GM23338 (cell line): ENCODE results near the gene NKAIN2. TPM values are rescaled to one million over a fixed set of nuclear protein-coding genes. Genes with fewer than 3 reads are reported as not detected.

Experiments
- EZH2 ChIP-seq: fragments of 200-600 bp; sonication (generic); IDR thresholded peaks from one replicate; pipeline ENCODE4 v1.8.0; 2017; ENCODE audit warnings: antibody characterized with exemption, mild to moderate bottlenecking, low read depth; ENCODE audit not compliant: unreplicated experiment
- EZH2phosphoT487 ChIP-seq: fragments of 200-600 bp; sonication (generic); IDR thresholded peaks from one replicate; pipeline ENCODE4 v1.8.1; 2018; ENCODE audit warnings: antibody characterized with exemption; ENCODE audit not compliant: unreplicated experiment
- JUNB ChIP-seq: IDR thresholded peaks from one replicate; pipeline ENCODE4 v1.6.1; 2016; ENCODE audit warnings: antibody characterized with exemption; ENCODE audit not compliant: unreplicated experiment
- POLR2AphosphoS5 ChIP-seq: IDR thresholded peaks from 2 replicates; pipeline ENCODE4 v1.6.1; 2016; ENCODE audit warnings: antibody characterized with exemption, low read depth
- ZNF331 ChIP-seq: fragments of 250-450 bp; sonication (Bioruptor Pico); IDR thresholded peaks from 2 replicates; pipeline ENCODE4 v1.5.0; 2020; ENCODE audit warnings: low read depth, mild to moderate bottlenecking, moderate library complexity
- polyA plus RNA-seq: library from polyadenylated mRNA; unstranded; fragments of >200 nt; fragmentation: Nextera tagmentation; extraction: Ambion mirVana; gene quantifications from 2 replicates; pipeline ENCODE4 v1.2.1, GENCODE V29; 2016
- total RNA-seq: library from RNA; depleted of rRNA; stranded (reverse); fragments of >200 nt; shearing (Covaris generic); gene quantifications from 2 replicates; pipeline ENCODE4 v1.2.3, GENCODE V29; 2014
- TF ChIP-seq, protein P1 (sequence below): fragments of 250-450 bp; sonication (Bioruptor Pico); IDR thresholded peaks from 2 replicates; pipeline ENCODE4 v1.5.0; 2020; ENCODE audit warnings: mild to moderate bottlenecking, moderate library complexity
- TF ChIP-seq, protein P2 (sequence below): IDR thresholded peaks from 2 replicates; pipeline ENCODE4 v1.6.1; 2016; ENCODE audit warnings: antibody characterized with exemption
- TF ChIP-seq, protein P3 (sequence below), 2 experiments: fragments of 200-600 bp in 1 of 2; sonication (generic) in 1 of 2; conservative IDR thresholded peaks; 2 replicates each; pipeline versions ENCODE4 v1.5.1 to v1.6.1; 2016 to 2017; ENCODE audit warnings: antibody characterized with exemption in 2 of 2, low read depth in 2 of 2, mild to moderate bottlenecking in 2 of 2, moderate library complexity in 1 of 2

Gene NKAIN2
- total and polyA plus RNA-seq, 2 experiments from 2014 or later: 0.39 to 1.1 TPM

DNA sequence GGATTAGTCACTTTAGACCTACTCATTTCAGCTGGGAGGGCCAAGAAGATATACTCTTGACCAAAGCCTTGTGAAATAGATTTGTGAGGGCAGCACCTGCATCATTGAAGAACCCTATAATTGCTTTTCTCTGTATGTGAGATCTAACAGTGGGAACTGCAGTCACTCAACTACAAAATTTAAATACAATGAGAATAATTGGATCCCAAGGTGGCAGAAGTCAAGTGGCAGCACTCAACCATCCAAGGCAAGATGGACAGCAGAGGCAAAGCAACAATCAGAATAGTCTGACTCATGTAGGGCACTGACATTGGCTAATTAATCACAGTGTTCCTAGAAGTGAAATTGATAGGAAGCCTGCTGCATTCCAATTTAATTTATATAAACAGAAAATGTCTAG, 8.9 kb upstream of the NKAIN2 start (continued):
- TF ChIP-seq, protein P1, sequence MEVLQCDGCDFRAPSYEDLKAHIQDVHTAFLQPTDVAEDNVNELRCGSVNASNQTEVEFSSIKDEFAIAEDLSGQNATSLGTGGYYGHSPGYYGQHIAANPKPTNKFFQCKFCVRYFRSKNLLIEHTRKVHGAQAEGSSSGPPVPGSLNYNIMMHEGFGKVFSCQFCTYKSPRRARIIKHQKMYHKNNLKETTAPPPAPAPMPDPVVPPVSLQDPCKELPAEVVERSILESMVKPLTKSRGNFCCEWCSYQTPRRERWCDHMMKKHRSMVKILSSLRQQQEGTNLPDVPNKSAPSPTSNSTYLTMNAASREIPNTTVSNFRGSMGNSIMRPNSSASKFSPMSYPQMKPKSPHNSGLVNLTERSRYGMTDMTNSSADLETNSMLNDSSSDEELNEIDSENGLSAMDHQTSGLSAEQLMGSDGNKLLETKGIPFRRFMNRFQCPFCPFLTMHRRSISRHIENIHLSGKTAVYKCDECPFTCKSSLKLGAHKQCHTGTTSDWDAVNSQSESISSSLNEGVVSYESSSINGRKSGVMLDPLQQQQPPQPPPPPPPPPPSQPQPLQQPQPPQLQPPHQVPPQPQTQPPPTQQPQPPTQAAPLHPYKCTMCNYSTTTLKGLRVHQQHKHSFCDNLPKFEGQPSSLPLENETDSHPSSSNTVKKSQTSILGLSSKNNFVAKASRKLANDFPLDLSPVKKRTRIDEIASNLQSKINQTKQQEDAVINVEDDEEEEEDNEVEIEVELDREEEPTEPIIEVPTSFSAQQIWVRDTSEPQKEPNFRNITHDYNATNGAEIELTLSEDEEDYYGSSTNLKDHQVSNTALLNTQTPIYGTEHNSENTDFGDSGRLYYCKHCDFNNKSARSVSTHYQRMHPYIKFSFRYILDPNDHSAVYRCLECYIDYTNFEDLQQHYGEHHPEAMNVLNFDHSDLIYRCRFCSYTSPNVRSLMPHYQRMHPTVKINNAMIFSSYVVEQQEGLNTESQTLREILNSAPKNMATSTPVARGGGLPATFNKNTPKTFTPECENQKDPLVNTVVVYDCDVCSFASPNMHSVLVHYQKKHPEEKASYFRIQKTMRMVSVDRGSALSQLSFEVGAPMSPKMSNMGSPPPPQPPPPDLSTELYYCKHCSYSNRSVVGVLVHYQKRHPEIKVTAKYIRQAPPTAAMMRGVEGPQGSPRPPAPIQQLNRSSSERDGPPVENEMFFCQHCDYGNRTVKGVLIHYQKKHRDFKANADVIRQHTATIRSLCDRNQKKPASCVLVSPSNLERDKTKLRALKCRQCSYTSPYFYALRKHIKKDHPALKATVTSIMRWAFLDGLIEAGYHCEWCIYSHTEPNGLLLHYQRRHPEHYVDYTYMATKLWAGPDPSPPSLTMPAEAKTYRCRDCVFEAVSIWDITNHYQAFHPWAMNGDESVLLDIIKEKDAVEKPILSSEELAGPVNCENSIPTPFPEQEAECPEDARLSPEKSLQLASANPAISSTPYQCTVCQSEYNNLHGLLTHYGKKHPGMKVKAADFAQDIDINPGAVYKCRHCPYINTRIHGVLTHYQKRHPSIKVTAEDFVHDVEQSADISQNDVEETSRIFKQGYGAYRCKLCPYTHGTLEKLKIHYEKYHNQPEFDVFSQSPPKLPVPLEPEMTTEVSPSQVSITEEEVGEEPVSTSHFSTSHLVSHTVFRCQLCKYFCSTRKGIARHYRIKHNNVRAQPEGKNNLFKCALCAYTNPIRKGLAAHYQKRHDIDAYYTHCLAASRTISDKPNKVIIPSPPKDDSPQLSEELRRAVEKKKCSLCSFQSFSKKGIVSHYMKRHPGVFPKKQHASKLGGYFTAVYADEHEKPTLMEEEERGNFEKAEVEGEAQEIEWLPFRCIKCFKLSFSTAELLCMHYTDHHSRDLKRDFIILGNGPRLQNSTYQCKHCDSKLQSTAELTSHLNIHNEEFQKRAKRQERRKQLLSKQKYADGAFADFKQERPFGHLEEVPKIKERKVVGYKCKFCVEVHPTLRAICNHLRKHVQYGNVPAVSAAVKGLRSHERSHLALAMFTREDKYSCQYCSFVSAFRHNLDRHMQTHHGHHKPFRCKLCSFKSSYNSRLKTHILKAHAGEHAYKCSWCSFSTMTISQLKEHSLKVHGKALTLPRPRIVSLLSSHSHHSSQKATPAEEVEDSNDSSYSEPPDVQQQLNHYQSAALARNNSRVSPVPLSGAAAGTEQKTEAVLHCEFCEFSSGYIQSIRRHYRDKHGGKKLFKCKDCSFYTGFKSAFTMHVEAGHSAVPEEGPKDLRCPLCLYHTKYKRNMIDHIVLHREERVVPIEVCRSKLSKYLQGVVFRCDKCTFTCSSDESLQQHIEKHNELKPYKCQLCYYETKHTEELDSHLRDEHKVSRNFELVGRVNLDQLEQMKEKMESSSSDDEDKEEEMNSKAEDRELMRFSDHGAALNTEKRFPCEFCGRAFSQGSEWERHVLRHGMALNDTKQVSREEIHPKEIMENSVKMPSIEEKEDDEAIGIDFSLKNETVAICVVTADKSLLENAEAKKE: no peak
- TF ChIP-seq, protein P2, sequence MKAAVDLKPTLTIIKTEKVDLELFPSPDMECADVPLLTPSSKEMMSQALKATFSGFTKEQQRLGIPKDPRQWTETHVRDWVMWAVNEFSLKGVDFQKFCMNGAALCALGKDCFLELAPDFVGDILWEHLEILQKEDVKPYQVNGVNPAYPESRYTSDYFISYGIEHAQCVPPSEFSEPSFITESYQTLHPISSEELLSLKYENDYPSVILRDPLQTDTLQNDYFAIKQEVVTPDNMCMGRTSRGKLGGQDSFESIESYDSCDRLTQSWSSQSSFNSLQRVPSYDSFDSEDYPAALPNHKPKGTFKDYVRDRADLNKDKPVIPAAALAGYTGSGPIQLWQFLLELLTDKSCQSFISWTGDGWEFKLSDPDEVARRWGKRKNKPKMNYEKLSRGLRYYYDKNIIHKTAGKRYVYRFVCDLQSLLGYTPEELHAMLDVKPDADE: no peak
- TF ChIP-seq, protein P3, sequence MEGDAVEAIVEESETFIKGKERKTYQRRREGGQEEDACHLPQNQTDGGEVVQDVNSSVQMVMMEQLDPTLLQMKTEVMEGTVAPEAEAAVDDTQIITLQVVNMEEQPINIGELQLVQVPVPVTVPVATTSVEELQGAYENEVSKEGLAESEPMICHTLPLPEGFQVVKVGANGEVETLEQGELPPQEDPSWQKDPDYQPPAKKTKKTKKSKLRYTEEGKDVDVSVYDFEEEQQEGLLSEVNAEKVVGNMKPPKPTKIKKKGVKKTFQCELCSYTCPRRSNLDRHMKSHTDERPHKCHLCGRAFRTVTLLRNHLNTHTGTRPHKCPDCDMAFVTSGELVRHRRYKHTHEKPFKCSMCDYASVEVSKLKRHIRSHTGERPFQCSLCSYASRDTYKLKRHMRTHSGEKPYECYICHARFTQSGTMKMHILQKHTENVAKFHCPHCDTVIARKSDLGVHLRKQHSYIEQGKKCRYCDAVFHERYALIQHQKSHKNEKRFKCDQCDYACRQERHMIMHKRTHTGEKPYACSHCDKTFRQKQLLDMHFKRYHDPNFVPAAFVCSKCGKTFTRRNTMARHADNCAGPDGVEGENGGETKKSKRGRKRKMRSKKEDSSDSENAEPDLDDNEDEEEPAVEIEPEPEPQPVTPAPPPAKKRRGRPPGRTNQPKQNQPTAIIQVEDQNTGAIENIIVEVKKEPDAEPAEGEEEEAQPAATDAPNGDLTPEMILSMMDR (conservative IDR thresholded peaks at IDR 0.05; ENCODE audit: low read depth in 2 of 2): no peak
- TF ChIP-seq POLR2AphosphoS5 (no peak), JUNB (no peak), ZNF331 (CRISPR knock-in tag) (no peak), EZH2phosphoT487 (no peak), EZH2 (no peak)
